IMR-90 (cell line): Measurements from ENCODE around the gene NT5DC3. TPM values are rescaled to one million over a fixed set of nuclear protein-coding genes. Genes with fewer than 3 reads are reported as not detected.

Experiments used
- ATAC-seq: fragments of 200-7000 bp; cut with Tn5 transposase; 2 replicates; pipeline ENCODE4 v1.9.1; 2020; ENCODE audit warnings: low read depth, mild to moderate bottlenecking, moderate library complexity
- BruUV-seq: library from RNA; stranded (reverse); fragments of 400-500 nt; replicated peaks from 2 replicates; lab custom pipeline; 2021; lab: Mats Ljungman, UMichigan
- CTCF ChIA-PET: fragments of 300-600 bp; formaldehyde crosslinking; extraction: SDS; loops from one replicate; lab custom pipeline; 2021; ENCODE audit warnings: antibody characterized with exemption; lab: Yijun Ruan, JAX
- POLR2A ChIA-PET: fragments of 300-600 bp; sonication (Branson Sonifier 250); formaldehyde crosslinking; loops from one replicate; lab custom pipeline; 2022; ENCODE audit warnings: antibody characterized with exemption; ENCODE audit not compliant: unreplicated experiment; lab: Charles Lee
- DNase-seq: peaks from one replicate; pipeline ENCODE4 v3.0.0; 2013
- H2AFZ ChIP-seq: replicated peaks from 2 replicates; pipeline ENCODE3; 2013; ENCODE audit warnings: low read length, mild to moderate bottlenecking; ENCODE audit not compliant: poor library complexity
- H2AK5ac ChIP-seq: 2 replicates; pipeline ENCODE4 v1.6.1; 2013; ENCODE audit warnings: low read depth, low read length, inconsistent platforms
- H2AK9ac ChIP-seq: replicated peaks from 2 replicates; pipeline ENCODE3; 2013; ENCODE audit warnings: mild to moderate bottlenecking, low read depth, low read length, moderate library complexity; ENCODE audit not compliant: poor library complexity
- H2BK120ac ChIP-seq: 2 replicates; pipeline ENCODE4 v1.6.1; 2013; ENCODE audit warnings: low read depth, low read length, inconsistent platforms
- H2BK15ac ChIP-seq: 3 replicates; pipeline ENCODE4 v1.6.1; 2013; ENCODE audit warnings: low read depth, low read length, inconsistent platforms
- H2BK20ac ChIP-seq: 2 replicates; pipeline ENCODE4 v1.6.1; 2013; ENCODE audit warnings: low read depth, mild to moderate bottlenecking, inconsistent platforms, low read length, moderate library complexity
- H2BK5ac ChIP-seq: 2 replicates; pipeline ENCODE4 v1.6.1; 2013; ENCODE audit warnings: mild to moderate bottlenecking, low read depth, low read length, inconsistent platforms; ENCODE audit not compliant: poor library complexity, severe bottlenecking
- H3K14ac ChIP-seq: replicated peaks from 2 replicates; pipeline ENCODE4 v1.6.1; 2013; ENCODE audit warnings: low read depth, low read length, inconsistent platforms
- H3K18ac ChIP-seq: 2 replicates; pipeline ENCODE4 v1.6.1; 2013; ENCODE audit warnings: low read depth, low read length, control low read depth
- H3K23ac ChIP-seq: 2 replicates; pipeline ENCODE4 v1.6.1; 2013; ENCODE audit warnings: low read depth, low read length, inconsistent platforms
- H3K27ac ChIP-seq: 2 replicates; pipeline ENCODE4 v1.5.1; 2013; ENCODE audit warnings: mild to moderate bottlenecking, control low read depth, low read length; ENCODE audit not compliant: insufficient read depth
- H3K27me3 ChIP-seq: 2 replicates; pipeline ENCODE4 v1.6.1; 2013; ENCODE audit warnings: low read length; ENCODE audit not compliant: control insufficient read depth, insufficient read depth
- H3K36me3 ChIP-seq: 2 replicates; pipeline ENCODE4 v1.6.1; 2013; ENCODE audit warnings: low read length, mixed read lengths; ENCODE audit not compliant: control insufficient read depth, insufficient read depth
- H3K4ac ChIP-seq: 2 replicates; pipeline ENCODE4 v1.6.1; 2013; ENCODE audit warnings: low read depth, low read length, inconsistent platforms
- H3K4me1 ChIP-seq: 2 replicates; pipeline ENCODE4 v1.6.1; 2013; ENCODE audit warnings: low read length, mixed read lengths; ENCODE audit not compliant: control insufficient read depth, insufficient read depth
- H3K4me2 ChIP-seq: 2 replicates; pipeline ENCODE4 v1.6.1; 2013; ENCODE audit warnings: low read depth, mild to moderate bottlenecking, control low read depth, low read length, moderate library complexity
- H3K4me3 ChIP-seq: 2 replicates; pipeline ENCODE4 v1.5.1; 2013; ENCODE audit warnings: low read depth, mild to moderate bottlenecking, control low read depth, low read length, moderate library complexity; ENCODE audit not compliant: insufficient read depth
- H3K56ac ChIP-seq: 2 replicates; pipeline ENCODE4 v1.6.1; 2013; ENCODE audit warnings: low read length, inconsistent platforms; ENCODE audit not compliant: insufficient read depth; ENCODE audit errors: extremely low read depth
- H3K79me1 ChIP-seq, 2 experiments: 2 replicates each; pipeline ENCODE4 v1.6.1; 2013; ENCODE audit warnings: low read length in 2 of 2, inconsistent platforms in 1 of 2, low read depth in 1 of 2
- H3K9ac ChIP-seq: 2 replicates; pipeline ENCODE4 v1.6.1; 2013; ENCODE audit warnings: low read depth, low read length, control low read depth
- H3K9me1 ChIP-seq: 2 replicates; pipeline ENCODE4 v1.6.1; 2013; ENCODE audit warnings: low read length, inconsistent platforms; ENCODE audit not compliant: insufficient read depth
- H3K9me3 ChIP-seq: 2 replicates; pipeline ENCODE4 v1.6.1; 2013; ENCODE audit warnings: low read length; ENCODE audit not compliant: control insufficient read depth, insufficient read depth
- H4K20me1 ChIP-seq: 2 replicates; pipeline ENCODE4 v1.6.1; 2013; ENCODE audit warnings: low read length, inconsistent platforms; ENCODE audit not compliant: insufficient read depth
- H4K5ac ChIP-seq: 2 replicates; pipeline ENCODE4 v1.6.1; 2013; ENCODE audit warnings: mild to moderate bottlenecking, low read depth, low read length, control low read depth
- H4K8ac ChIP-seq, 2 experiments: 2 replicates each; pipeline ENCODE4 v1.6.1; 2013; ENCODE audit warnings: low read depth in 2 of 2, low read length in 2 of 2, control low read depth in 1 of 2, inconsistent platforms in 1 of 2
- H4K91ac ChIP-seq: 2 replicates; pipeline ENCODE4 v1.6.1; 2013; ENCODE audit warnings: low read depth, low read length, inconsistent platforms; ENCODE audit not compliant: insufficient read depth
- BHLHE40 ChIP-seq: fragments of 150-350 bp; IDR thresholded peaks from 2 replicates; pipeline ENCODE4 v1.6.1; 2016; ENCODE audit warnings: mild to moderate bottlenecking, low read depth, low read length
- CEBPB ChIP-seq: IDR thresholded peaks from 2 replicates; pipeline ENCODE4 v1.6.1; 2012; ENCODE audit warnings: low read depth, low read length, improper control_type of control experiment
- CHD1 ChIP-seq: IDR thresholded peaks from 2 replicates; pipeline ENCODE4 v1.6.1; 2012; ENCODE audit warnings: low read depth, low read length, improper control_type of control experiment
- FOS ChIP-seq: fragments of 150-350 bp; IDR thresholded peaks from 2 replicates; pipeline ENCODE4 v1.6.1; 2016; ENCODE audit warnings: low read depth, low read length
- MAFK ChIP-seq: IDR thresholded peaks from 2 replicates; pipeline ENCODE4 v1.6.1; 2012; ENCODE audit warnings: low read depth, low read length, improper control_type of control experiment
- MAZ ChIP-seq: IDR thresholded peaks from 2 replicates; pipeline ENCODE4 v1.6.1; 2012; ENCODE audit warnings: low read depth, mild to moderate bottlenecking, low read length, improper control_type of control experiment, moderate library complexity, borderline replicate concordance
- MXI1 ChIP-seq: IDR thresholded peaks from 2 replicates; pipeline ENCODE4 v1.6.1; 2012; ENCODE audit warnings: low read depth, mild to moderate bottlenecking, low read length, moderate library complexity, borderline replicate concordance
- NFE2L2 ChIP-seq: fragments of 150-350 bp; IDR thresholded peaks from 2 replicates; pipeline ENCODE4 v1.6.1; 2016; ENCODE audit warnings: low read depth, mild to moderate bottlenecking, low read length
- POLR2A ChIP-seq: IDR thresholded peaks from 2 replicates; pipeline ENCODE4 v1.6.1; 2012; ENCODE audit warnings: mild to moderate bottlenecking, low read depth, low read length
- RAD21 ChIP-seq: IDR thresholded peaks from 2 replicates; pipeline ENCODE4 v1.6.1; 2012; ENCODE audit warnings: low read length, improper control_type of control experiment
- RCOR1 ChIP-seq: IDR thresholded peaks from 2 replicates; pipeline ENCODE4 v1.6.1; 2012; ENCODE audit warnings: mild to moderate bottlenecking, low read length, improper control_type of control experiment; ENCODE audit not compliant: insufficient replicate concordance
- RFX5 ChIP-seq: IDR thresholded peaks from 2 replicates; pipeline ENCODE4 v1.8.0; 2012; ENCODE audit warnings: low read depth, mild to moderate bottlenecking, low read length, moderate library complexity
- SMC3 ChIP-seq: fragments of 150-350 bp; IDR thresholded peaks from 2 replicates; pipeline ENCODE4 v1.6.1; 2016; ENCODE audit warnings: low read depth, mild to moderate bottlenecking, antibody characterized with exemption, low read length, moderate library complexity
- WGBS, 2 experiments: methylation state at CpG; one replicate each; pipeline versions ENCODE4 v1.1.5 to v1.1.7; 2013; ENCODE audit warnings: missing lambda C conversion rate in 2 of 2; ENCODE audit not compliant: insufficient read length in 1 of 2; ENCODE audit errors: extremely low coverage in 2 of 2; 5-methylcytosine and 5-hydroxymethylcytosine counted together
- dilution Hi-C: fragments of 300-500 bp; cut with HindIII; formaldehyde crosslinking; loops from one replicate; pipeline ENCODE4 v1.14.3; 2018; ENCODE audit warnings: low sequenced_read_pairs; ENCODE audit not compliant: unreplicated experiment
- in situ Hi-C: fragments of 300-500 bp; cut with MboI; formaldehyde crosslinking; loops from 3 replicates; pipeline ENCODE4 v1.14.3; 2019; ENCODE audit warnings: low sequenced_read_pairs, inconsistent platforms, mixed read lengths
- intact Hi-C: fragments of 100-400 bp; cut with micrococcal nuclease; formaldehyde crosslinking; loops from 2 replicates; pipeline ENCODE4 v1.10.0; 2022
- polyA plus RNA-seq, 3 experiments: library from polyadenylated mRNA; depleted of rRNA; stranded (reverse); fragments of >200 nt; gene quantifications; 2 replicates each; pipeline ENCODE4 v1.2.3, GENCODE V29; 2012; ENCODE audit warnings: low replicate concordance in 1 of 3
- total RNA-seq: library from RNA; depleted of rRNA; stranded (reverse); fragments of >200 nt; gene quantifications from 2 replicates; pipeline ENCODE4 v1.2.3, GENCODE V29; 2012
- TF ChIP-seq, protein P1 (sequence below): fragments of 150-350 bp; IDR thresholded peaks from 2 replicates; pipeline ENCODE4 v1.6.1; 2017; ENCODE audit warnings: mild to moderate bottlenecking, antibody characterized with exemption, low read length, low read depth
- TF ChIP-seq, protein P2 (sequence below): conservative IDR thresholded peaks from 2 replicates; pipeline ENCODE4 v1.5.1; 2012; ENCODE audit warnings: mild to moderate bottlenecking, low read depth, low read length, improper control_type of control experiment
- TF ChIP-seq, protein P3 (sequence below): fragments of 150-350 bp; IDR thresholded peaks from 2 replicates; pipeline ENCODE4 v1.6.1; 2016; ENCODE audit warnings: low read depth, mild to moderate bottlenecking, low read length, moderate library complexity, borderline replicate concordance

Gene NT5DC3
- total and polyA plus RNA-seq, 2 of the 4 experiments (the other 2 are of a cell fraction): 7.3 to 17.6 TPM

DNA sequence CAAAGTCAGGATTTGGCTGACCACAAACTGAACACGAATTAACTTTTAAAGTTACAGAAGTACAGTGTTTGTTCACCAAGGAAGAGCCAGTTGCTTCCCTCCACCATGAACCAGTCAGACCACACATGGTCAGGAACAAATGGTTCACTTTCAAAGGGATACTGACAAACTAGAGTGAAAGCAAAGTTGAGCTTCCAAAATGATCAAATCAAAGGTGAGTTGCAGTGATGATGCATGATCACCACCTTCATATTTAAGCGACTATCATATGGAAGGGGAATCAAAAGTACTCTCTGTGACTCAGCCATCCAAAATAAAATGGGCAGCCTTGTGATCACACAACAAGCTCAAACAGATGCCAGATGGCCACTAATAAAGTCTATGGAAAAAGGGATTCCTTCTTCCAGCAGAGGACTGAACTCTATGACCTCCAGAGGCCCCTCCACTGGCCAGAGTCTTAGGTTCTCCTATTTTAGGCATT is 13.1 kb downstream of the NT5DC3 start:
- Histone ChIP-seq H3K14ac (0 out of 2 replicates have a peak overlapping the region, but pooled peaks have one; percentile 44), H2AFZ (no peak overlapping the region), H3K56ac (no peak overlapping the region), H3K4ac (no peak overlapping the region), H2BK5ac (no peak overlapping the region), H2AK9ac (no peak overlapping the region), H3K4me2 (no peak overlapping the region), H3K27me3 (no peaks in the 10 kb centered on the region), H3K79me1 (peaks cover 31 to 44% of the 10 kb centered on the region in 2 experiments), H4K20me1 (no peaks in the 10 kb centered on the region; the same call in 1 of the 2 replicates), H3K9me3 (no peaks in the 10 kb centered on the region), H3K23ac (peak overlapping the region; percentile 41), H2AK5ac (peak overlapping the region; percentile 67), H3K9ac (no peak overlapping the region), H3K18ac (no peak overlapping the region), H3K9me1 (peaks cover 5% of the 10 kb centered on the region; the same call in 1 of the 2 replicates), H4K91ac (no peak overlapping the region), H3K4me1 (peaks cover 6% of the 10 kb centered on the region), H3K27ac (no peak overlapping the region), H2BK20ac (0 out of 2 replicates have a peak overlapping the region, but pooled peaks have one; percentile 5), H3K4me3 (no peak overlapping the region), H4K8ac (no peak overlapping the region), H3K36me3 (no peaks in the 10 kb centered on the region), H2BK15ac (no peak overlapping the region), H4K5ac (no peak overlapping the region), H2BK120ac (no peak overlapping the region)
- CTCF ChIA-PET: interaction anchor here (0.5 to 0.8 kb wide), 3 partner anchors 16 to 1998 kb away, joined by 3 to 8 read pairs (median 3); no protein-coding TSS in a partner anchor
- POLR2A ChIA-PET: no interaction called here
- TF ChIP-seq, protein P1, sequence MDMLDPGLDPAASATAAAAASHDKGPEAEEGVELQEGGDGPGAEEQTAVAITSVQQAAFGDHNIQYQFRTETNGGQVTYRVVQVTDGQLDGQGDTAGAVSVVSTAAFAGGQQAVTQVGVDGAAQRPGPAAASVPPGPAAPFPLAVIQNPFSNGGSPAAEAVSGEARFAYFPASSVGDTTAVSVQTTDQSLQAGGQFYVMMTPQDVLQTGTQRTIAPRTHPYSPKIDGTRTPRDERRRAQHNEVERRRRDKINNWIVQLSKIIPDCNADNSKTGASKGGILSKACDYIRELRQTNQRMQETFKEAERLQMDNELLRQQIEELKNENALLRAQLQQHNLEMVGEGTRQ: no peak
- TF ChIP-seq MAZ (no peak), MXI1 (no peak), POLR2A (no peak), CEBPB (no peak), NFE2L2 (no peak), FOS (no peak), RAD21 (no peak), SMC3 (no peak), MAFK (no peak), BHLHE40 (no peak), RFX5 (no peak), RCOR1 (no peak), CHD1 (no peak)
- TF ChIP-seq, protein P2, sequence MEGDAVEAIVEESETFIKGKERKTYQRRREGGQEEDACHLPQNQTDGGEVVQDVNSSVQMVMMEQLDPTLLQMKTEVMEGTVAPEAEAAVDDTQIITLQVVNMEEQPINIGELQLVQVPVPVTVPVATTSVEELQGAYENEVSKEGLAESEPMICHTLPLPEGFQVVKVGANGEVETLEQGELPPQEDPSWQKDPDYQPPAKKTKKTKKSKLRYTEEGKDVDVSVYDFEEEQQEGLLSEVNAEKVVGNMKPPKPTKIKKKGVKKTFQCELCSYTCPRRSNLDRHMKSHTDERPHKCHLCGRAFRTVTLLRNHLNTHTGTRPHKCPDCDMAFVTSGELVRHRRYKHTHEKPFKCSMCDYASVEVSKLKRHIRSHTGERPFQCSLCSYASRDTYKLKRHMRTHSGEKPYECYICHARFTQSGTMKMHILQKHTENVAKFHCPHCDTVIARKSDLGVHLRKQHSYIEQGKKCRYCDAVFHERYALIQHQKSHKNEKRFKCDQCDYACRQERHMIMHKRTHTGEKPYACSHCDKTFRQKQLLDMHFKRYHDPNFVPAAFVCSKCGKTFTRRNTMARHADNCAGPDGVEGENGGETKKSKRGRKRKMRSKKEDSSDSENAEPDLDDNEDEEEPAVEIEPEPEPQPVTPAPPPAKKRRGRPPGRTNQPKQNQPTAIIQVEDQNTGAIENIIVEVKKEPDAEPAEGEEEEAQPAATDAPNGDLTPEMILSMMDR: no peak
- TF ChIP-seq, protein P3, sequence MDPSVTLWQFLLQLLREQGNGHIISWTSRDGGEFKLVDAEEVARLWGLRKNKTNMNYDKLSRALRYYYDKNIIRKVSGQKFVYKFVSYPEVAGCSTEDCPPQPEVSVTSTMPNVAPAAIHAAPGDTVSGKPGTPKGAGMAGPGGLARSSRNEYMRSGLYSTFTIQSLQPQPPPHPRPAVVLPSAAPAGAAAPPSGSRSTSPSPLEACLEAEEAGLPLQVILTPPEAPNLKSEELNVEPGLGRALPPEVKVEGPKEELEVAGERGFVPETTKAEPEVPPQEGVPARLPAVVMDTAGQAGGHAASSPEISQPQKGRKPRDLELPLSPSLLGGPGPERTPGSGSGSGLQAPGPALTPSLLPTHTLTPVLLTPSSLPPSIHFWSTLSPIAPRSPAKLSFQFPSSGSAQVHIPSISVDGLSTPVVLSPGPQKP: no peak
- no TSS peak for BruUV-seq
- dilution Hi-C loops: no loop called here
- intact Hi-C loops: no loop called here
- no CpG with 5 or more reads among the region's 2 CpGs for WGBS, 2 experiments
- in situ Hi-C loops: no loop called here
- no peak for DNase-seq
- no peak for ATAC-seq
